SH-SY5Y (cell line): Measurements from ENCODE around the gene ALDH18A1.

Source experiments
- GATA2 ChIP-seq: IDR thresholded peaks from 2 replicates; pipeline ENCODE4 v1.6.1; 2011; ENCODE audit warnings: mild to moderate bottlenecking, low read depth, low read length
- GATA3 ChIP-seq: IDR thresholded peaks from 2 replicates; pipeline ENCODE4 v1.6.1; 2011; ENCODE audit warnings: low read depth, mild to moderate bottlenecking, low read length, moderate library complexity

GRCh38 chr10:95558593-95559320 lies 97.8 kb downstream of the ALDH18A1 start:
- no peak for TF ChIP-seq GATA2
- no peak for TF ChIP-seq GATA3
